ENCODE results near the gene TRAF3IP3.
A peak's percentile ranks its signal among the peaks of the same experiment; 100 is the strongest.

Gene TRAF3IP3

DNA sequence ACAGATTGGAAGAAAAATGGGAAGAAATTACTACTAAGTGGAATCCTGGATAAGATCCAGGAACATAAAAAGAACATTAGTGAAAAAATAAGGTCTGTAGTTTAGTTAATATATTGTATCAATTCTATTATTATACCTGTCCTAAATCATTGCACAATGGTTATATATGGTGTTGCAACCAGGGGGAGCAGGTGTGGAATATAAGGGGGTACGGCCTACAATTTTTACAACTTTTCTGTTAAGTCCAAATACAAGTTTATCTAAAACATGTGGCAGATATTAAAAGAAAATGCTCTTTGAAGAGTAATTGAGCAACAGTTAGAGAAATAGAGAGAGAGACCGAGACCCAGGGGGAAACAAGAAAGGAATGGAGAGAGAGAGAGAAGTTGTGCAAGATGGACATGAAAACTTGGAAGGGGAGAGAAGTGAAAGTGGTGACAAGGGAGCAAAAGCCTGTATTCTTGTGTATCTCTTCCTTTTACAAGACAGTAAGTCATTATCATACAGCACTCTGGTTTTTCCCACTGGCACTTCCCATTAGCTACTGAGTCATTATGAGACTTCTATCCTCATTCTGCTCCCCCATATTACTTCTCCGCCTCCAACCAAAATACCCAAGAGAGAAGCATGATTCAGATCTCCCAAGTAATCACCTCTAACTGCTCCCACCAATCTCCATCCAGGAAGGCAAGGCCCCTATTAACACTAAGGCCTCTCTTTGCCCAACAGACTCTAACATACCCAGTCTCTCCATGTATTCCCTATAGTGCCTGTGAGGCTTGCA, 22.3 kb upstream of the TRAF3IP3 start:
- TF ChIP-seq ZNF384 (IDR thresholded peaks at IDR 0.05) (no peak), ELF4 (IDR thresholded peaks at IDR 0.05) (no peak), SP1 (IDR thresholded peaks at IDR 0.05) (no peak), SUZ12 (IDR thresholded peaks at IDR 0.05) (no peak), ARNT (IDR thresholded peaks at IDR 0.05) (no peak), FOXA1 (IDR thresholded peaks at IDR 0.05) (no peak), FOXK2 (IDR thresholded peaks at IDR 0.05) (no peak), LEF1 (IDR thresholded peaks at IDR 0.05; ENCODE audit: borderline replicate concordance) (no peak), CTBP1 (IDR thresholded peaks at IDR 0.05; ENCODE audit: borderline replicate concordance) (no peak), TARDBP (IDR thresholded peaks at IDR 0.05) (no peak), BHLHE40 (IDR thresholded peaks at IDR 0.05; ENCODE audit: borderline replicate concordance) (no peak), FOXM1 (IDR thresholded peaks at IDR 0.05; ENCODE audit: borderline replicate concordance) (no peak), HDGF (IDR thresholded peaks at IDR 0.05; ENCODE audit: borderline replicate concordance) (no peak), L3MBTL2 (conservative IDR thresholded peaks at IDR 0.05) (no peak), NFRKB (IDR thresholded peaks at IDR 0.05) (no peak)
- TF ChIP-seq, protein P1, sequence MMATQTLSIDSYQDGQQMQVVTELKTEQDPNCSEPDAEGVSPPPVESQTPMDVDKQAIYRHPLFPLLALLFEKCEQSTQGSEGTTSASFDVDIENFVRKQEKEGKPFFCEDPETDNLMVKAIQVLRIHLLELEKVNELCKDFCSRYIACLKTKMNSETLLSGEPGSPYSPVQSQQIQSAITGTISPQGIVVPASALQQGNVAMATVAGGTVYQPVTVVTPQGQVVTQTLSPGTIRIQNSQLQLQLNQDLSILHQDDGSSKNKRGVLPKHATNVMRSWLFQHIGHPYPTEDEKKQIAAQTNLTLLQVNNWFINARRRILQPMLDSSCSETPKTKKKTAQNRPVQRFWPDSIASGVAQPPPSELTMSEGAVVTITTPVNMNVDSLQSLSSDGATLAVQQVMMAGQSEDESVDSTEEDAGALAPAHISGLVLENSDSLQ (IDR thresholded peaks at IDR 0.05): no peak
- no peak for DNase-seq (ENCODE audit: extremely low spot score)
- ChIA-PET CTCF (no interaction called here), POLR2A (no interaction called here)

DNA sequence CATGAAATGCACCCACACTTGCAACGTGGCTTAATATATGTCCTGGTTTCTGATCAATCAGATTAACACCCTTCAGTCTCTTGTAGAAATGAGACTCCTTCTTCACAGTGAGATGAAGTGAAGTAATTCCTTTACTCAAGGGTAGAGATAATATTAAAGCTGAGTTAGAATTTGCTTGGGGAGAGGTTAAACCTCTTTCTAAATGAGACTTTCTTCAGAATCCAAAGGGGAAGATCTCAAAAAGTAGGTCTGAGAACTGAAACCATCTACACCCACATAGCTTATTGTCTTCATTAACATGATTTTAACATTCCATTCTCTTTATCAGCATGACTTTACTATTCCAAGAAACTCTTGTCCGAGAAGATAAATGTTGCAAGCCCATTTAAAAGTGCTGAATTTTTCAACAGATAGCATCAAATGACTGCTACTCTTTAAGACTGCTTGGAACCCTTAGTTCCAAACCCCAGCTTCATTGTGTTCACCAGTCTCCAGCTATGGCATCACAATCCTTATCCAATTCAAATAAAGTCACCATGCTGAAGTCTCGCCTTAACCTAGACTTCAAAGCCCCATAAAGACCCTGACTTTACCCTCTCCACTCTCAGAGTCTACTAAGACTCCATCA, 19.2 kb upstream of the TRAF3IP3 start:
- ChIA-PET CTCF (interaction anchor here (0.6 kb wide), 1 partner anchor 70 kb away, joined by 9 read pairs; no protein-coding TSS in a partner anchor), POLR2A (no interaction called here)
- no peak for DNase-seq (ENCODE audit: extremely low spot score)
- no peak for TF ChIP-seq ZNF384 (IDR thresholded peaks at IDR 0.05)
- TF ChIP-seq ARNT (IDR thresholded peaks at IDR 0.05): no peak
- no peak for TF ChIP-seq SP1 (IDR thresholded peaks at IDR 0.05)
- TF ChIP-seq CTBP1 (IDR thresholded peaks at IDR 0.05; ENCODE audit: borderline replicate concordance): no peak
- no peak for TF ChIP-seq LEF1 (IDR thresholded peaks at IDR 0.05; ENCODE audit: borderline replicate concordance)
- no peak for TF ChIP-seq L3MBTL2 (conservative IDR thresholded peaks at IDR 0.05)
- TF ChIP-seq FOXM1 (IDR thresholded peaks at IDR 0.05; ENCODE audit: borderline replicate concordance): no peak
- TF ChIP-seq BHLHE40 (IDR thresholded peaks at IDR 0.05; ENCODE audit: borderline replicate concordance): no peak
- TF ChIP-seq ELF4 (IDR thresholded peaks at IDR 0.05): no peak
- TF ChIP-seq FOXA1 (IDR thresholded peaks at IDR 0.05): no peak

- CTCF ChIA-PET: interaction anchor here (0.6 kb wide), 2 partner anchors 70 to 1909 kb away, joined by 3 to 9 read pairs; no protein-coding TSS in a partner anchor
- TF ChIP-seq L3MBTL2 (conservative IDR thresholded peaks at IDR 0.05) (no peak), ELF4 (IDR thresholded peaks at IDR 0.05) (no peak), BHLHE40 (IDR thresholded peaks at IDR 0.05; ENCODE audit: borderline replicate concordance) (no peak), CTBP1 (IDR thresholded peaks at IDR 0.05; ENCODE audit: borderline replicate concordance) (no peak), HDGF (IDR thresholded peaks at IDR 0.05; ENCODE audit: borderline replicate concordance) (no peak), ZNF384 (IDR thresholded peaks at IDR 0.05) (no peak), LEF1 (IDR thresholded peaks at IDR 0.05; ENCODE audit: borderline replicate concordance) (no peak), NFRKB (IDR thresholded peaks at IDR 0.05) (no peak), FOXK2 (IDR thresholded peaks at IDR 0.05) (no peak), FOXM1 (IDR thresholded peaks at IDR 0.05; ENCODE audit: borderline replicate concordance) (no peak), ARNT (IDR thresholded peaks at IDR 0.05) (no peak), FOXA1 (IDR thresholded peaks at IDR 0.05) (no peak), SUZ12 (IDR thresholded peaks at IDR 0.05) (no peak)
- TF ChIP-seq, protein P1 (IDR thresholded peaks at IDR 0.05): no peak
- POLR2A ChIA-PET: no interaction called here
- no peak for DNase-seq (ENCODE audit: extremely low spot score)
These were observed 18.7 kb upstream of the TRAF3IP3 start for GRCh38 chr1:209737118-209737505.

- no peak for TF ChIP-seq FOXM1 (IDR thresholded peaks at IDR 0.05; ENCODE audit: borderline replicate concordance)
- no peak for TF ChIP-seq SP1 (IDR thresholded peaks at IDR 0.05)
- TF ChIP-seq TARDBP (IDR thresholded peaks at IDR 0.05): no peak
- no peak for TF ChIP-seq L3MBTL2 (conservative IDR thresholded peaks at IDR 0.05)
- POLR2A ChIA-PET: no interaction called here
- no peak for DNase-seq (ENCODE audit: extremely low spot score)
- CTCF ChIA-PET: no interaction called here
These were observed 17.6 kb upstream of the TRAF3IP3 start for GRCh38 chr1:209738270-209738669.

GRCh38 chr1:209741193-209741592, 14.7 kb upstream of the TRAF3IP3 start:
- DNase-seq (ENCODE audit: extremely low spot score): no peak
- POLR2A ChIA-PET: no interaction called here
- TF ChIP-seq BHLHE40 (IDR thresholded peaks at IDR 0.05; ENCODE audit: borderline replicate concordance): no peak
- TF ChIP-seq, protein P1 (IDR thresholded peaks at IDR 0.05): peak; percentile 24; the same call in 1 of the 2 replicates
- CTCF ChIA-PET: no interaction called here

DNA sequence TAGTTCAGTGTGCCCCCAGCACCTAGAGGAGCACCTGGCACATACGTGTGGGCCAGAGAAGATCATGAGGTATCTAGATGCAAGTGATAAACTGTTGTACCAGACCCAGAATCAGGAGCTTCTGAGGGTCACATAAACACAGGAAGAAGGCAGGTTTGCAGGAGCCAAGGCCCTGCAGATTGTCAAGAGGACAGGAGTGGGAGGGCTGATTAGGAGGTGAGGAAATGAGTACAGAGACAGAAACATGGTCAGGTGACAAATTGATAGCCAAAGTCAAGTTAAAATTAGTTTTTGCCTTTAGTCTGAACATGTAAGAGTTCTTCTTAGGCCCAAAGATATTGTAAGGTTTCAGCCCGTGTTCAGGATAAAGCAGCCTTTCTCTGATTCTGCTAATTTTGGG, 14.0 kb upstream of the TRAF3IP3 start:
- ChIA-PET CTCF (no interaction called here), POLR2A (no interaction called here)
- DNase-seq (ENCODE audit: extremely low spot score): no peak
- no peak for TF ChIP-seq L3MBTL2 (conservative IDR thresholded peaks at IDR 0.05)
